Ovary (tissue), 9 donors: Measurements from ENCODE around the gene PPARA. TPM values are rescaled to one million over a fixed set of nuclear protein-coding genes. Genes with fewer than 3 reads are reported as not detected.
"Not testable (repeated sequence)": the region's sequence is repeated elsewhere in the genome, so short reads cannot be mapped to it uniquely, and the experiment has no call there.

ENCODE experiments used
- DNase-seq, 5 donors: peaks; one replicate each; pipeline ENCODE4 v3.0.0-alpha.2; 2019 to 2020
- H3K27ac ChIP-seq, 2 donors: fragments of 200-600 bp; one replicate each; pipeline versions ENCODE4 v1.5.1 to v1.8.0; 2019 to 2022
- H3K27me3 ChIP-seq: fragments of 200-600 bp; one replicate; pipeline ENCODE4 v1.8.0; 2022
- H3K36me3 ChIP-seq: fragments of 200-600 bp; sonication (generic); one replicate; pipeline ENCODE4 v1.5.1; 2019
- H3K4me1 ChIP-seq: one replicate; pipeline ENCODE4 v1.8.1; 2013; ENCODE audit warnings: mild to moderate bottlenecking, moderate library complexity; ENCODE audit not compliant: insufficient read depth
- H3K4me3 ChIP-seq: fragments of 200-600 bp; sonication (generic); one replicate; pipeline ENCODE4 v1.5.1; 2017
- H3K9me3 ChIP-seq, 2 donors: fragments of 200-600 bp in 1 of 2; sonication (generic) in 1 of 2; one replicate each; pipeline versions ENCODE4 v1.5.1 to v1.8.1; 2013 to 2019; ENCODE audit warnings: mild to moderate bottlenecking in 1 of 2, moderate library complexity in 1 of 2
- EP300 ChIP-seq: sonication (generic); formaldehyde crosslinking; IDR thresholded peaks from one replicate; pipeline ENCODE4 v1.6.1; 2017; ENCODE audit warnings: antibody characterized with exemption
- POLR2A ChIP-seq: fragments of 450-650 bp; IDR thresholded peaks from one replicate; pipeline ENCODE4 v1.6.1; 2017; ENCODE audit warnings: antibody characterized with exemption, mild to moderate bottlenecking, moderate library complexity
- WGBS, 3 donors: extraction: QIAGEN DNeasy Blood & Tissue Kit in 1 of 3; methylation state at CpG; one replicate each; pipeline versions ENCODE4 v1.1.5 to v1.1.7; 2013 to 2017; 5-methylcytosine and 5-hydroxymethylcytosine counted together
- intact Hi-C, 4 donors: fragments of 100-400 bp; cut with DNase I; formaldehyde crosslinking; loops; one replicate each; pipeline versions ENCODE4 v1.11.0 to v1.15.1; 2022 to 2023
- polyA plus RNA-seq, 2 donors: library from polyadenylated mRNA; stranded (reverse); fragments of 200-250 nt in 1 of 2; fragments of 350-450 nt in 1 of 2; fragmentation: Illumina TruSeq in 1 of 2; extraction: RNeasy Lipid Tissue Mini Kit (QIAGEN cat#74804) in 1 of 2; gene quantifications; one replicate each; pipeline ENCODE4 v1.2.3, GENCODE V29; 2013 to 2014
- total RNA-seq, 7 donors: library from RNA; depleted of rRNA in 2 of 7; stranded (reverse); fragments of >200 nt in 2 of 7; fragmentation: NEBNext Ultra II Directional in 3 of 7; extraction: Animal tissue kit (Norgen Biotek cat#: 25700) in 3 of 7; gene quantifications; one replicate each; pipeline versions ENCODE4 v1.1.0 to v1.2.4, GENCODE V29; 2016 to 2023
- TF ChIP-seq, protein P1 (sequence below), 3 donors: fragments of 450-650 bp in 2 of 3; fragments of 200-600 bp in 1 of 3; IDR thresholded peaks; one replicate each; pipeline versions ENCODE4 v1.5.1 to v1.8.0; 2016 to 2022; ENCODE audit warnings: antibody characterized with exemption in 3 of 3, mild to moderate bottlenecking in 1 of 3
- donor health status: DM: no; HTN: no; CAD: no; lungs with moderate emphysema.
- donor health status: DM: no; HTN: no; CAD: no.
- donor health status: Bipolar disorder and iron deficiency.
- donor health status: DM: yes; HTN: yes; CAD: no.
- donor health status: DM: no; HTN: no; CAD: no.
- donor health status: DM: yes; HTN: yes; CAD: no.

Gene PPARA
- total and polyA plus RNA-seq, 9 donors, result 9.7 to 41.0 (median 29.9) TPM

DNA sequence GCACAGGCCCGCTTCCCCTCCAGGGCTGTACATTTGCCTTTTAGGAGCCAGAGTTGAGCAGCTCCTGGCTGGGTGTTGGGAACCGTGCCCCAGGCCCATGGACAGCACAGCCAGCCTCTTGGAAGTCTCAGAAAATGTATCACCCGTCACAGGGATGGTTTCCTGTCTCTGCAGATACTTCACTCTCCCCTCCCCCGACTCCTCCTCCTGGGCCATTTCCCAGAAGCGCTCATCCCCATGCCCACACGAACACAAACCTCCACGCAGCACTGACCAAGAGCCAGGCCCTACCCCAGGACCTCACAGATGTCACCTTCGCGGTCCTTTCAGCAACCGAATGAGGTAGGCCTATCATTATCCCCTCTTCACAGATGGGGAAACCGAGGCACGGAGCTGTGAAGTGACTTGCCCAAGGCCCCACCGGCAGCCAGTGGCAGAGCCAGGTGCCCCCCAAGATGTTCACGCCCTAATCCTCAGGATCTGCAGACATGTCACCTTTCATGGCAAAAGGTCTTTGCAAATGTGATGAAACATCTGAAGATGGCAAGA is 13.0 kb upstream of the PPARA start:
- Histone ChIP-seq H3K27ac (no peak overlapping the region), H3K4me1 (peaks cover 16% of the 10 kb centered on the region), H3K27me3 (no peaks in the 10 kb centered on the region), H3K36me3 (no peaks in the 10 kb centered on the region), H3K4me3 (no peak overlapping the region), H3K9me3 (no peaks in the 10 kb centered on the region)
- intact Hi-C loops, result no loop called here
- peak in 3 of 5 donors; percentile 18 to 43 (median 36) for DNase-seq
- no peak for TF ChIP-seq EP300
- no peak for TF ChIP-seq POLR2A
- TF ChIP-seq, protein P1, sequence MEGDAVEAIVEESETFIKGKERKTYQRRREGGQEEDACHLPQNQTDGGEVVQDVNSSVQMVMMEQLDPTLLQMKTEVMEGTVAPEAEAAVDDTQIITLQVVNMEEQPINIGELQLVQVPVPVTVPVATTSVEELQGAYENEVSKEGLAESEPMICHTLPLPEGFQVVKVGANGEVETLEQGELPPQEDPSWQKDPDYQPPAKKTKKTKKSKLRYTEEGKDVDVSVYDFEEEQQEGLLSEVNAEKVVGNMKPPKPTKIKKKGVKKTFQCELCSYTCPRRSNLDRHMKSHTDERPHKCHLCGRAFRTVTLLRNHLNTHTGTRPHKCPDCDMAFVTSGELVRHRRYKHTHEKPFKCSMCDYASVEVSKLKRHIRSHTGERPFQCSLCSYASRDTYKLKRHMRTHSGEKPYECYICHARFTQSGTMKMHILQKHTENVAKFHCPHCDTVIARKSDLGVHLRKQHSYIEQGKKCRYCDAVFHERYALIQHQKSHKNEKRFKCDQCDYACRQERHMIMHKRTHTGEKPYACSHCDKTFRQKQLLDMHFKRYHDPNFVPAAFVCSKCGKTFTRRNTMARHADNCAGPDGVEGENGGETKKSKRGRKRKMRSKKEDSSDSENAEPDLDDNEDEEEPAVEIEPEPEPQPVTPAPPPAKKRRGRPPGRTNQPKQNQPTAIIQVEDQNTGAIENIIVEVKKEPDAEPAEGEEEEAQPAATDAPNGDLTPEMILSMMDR (IDR thresholded peaks at IDR 0.05), result no peak
- WGBS, 3 donors, result 76 to 88% (median 85%) methylated on average over 14 of the region's 14 CpGs

DNA sequence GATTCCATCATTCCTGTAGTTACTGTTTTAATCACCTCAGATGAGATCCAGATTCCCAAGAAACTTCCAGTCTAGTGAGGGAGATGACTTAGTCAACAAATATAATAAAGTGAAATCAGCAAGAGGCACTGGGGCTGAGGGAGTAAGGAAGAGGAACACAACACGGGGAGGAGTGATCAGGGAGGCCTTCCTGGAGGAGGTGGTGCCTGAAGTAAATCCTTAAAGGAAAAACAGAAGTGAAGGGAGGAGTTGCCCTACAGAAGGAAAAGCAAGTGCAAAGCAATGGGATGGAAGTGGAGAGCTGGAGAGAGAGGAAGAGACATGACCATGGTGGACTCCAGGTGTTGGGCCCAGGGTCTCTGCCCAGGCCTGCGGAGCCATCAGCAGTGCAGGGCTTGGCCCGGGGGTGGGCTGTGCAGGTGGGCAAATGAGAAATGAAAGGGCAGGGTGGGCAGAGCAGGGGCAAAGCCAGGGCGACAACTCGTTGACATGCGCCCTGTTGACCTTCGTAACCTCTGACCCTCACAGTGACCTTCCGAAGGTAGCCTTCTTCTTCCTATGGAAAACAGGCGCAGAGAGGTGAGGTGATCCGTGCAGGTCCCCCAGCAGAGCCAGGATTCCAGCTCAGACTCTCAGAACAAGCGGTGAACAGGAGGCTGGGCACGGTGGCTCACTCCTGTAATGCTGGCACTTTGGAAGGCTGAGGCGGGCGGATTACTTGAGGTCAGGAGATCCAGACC is 12.1 kb upstream of the PPARA start:
- intact Hi-C loops, result no loop called here

DNA sequence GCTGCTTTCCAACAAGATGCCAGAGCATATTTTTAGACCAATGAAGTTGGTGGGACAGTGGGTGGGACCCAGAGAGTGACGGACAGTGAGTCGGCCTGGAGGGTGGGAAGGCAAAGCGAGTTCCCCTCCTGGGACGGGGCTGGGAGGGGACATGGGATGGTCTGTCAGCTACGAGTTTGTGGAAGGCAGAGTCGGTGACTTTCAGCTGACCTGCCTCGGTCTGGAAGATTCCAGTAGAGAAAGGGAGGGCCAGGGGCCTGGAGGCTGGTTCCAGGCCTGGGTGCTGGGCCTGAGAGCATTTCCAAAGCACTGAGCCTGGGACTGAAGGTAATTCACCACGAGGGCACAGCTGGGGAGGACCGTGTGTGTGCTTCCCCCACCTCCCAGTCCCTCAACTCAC is 10.9 kb upstream of the PPARA start:
- DNase-seq, result peak; percentile 28 to 55 (median 45)
- intact Hi-C loops, H3K36me3 ChIP-seq, H3K4me3 ChIP-seq, H3K27me3 ChIP-seq, H3K9me3 ChIP-seq: not testable (repeated sequence)
- 32 to 46% (median 34%) methylated on average over 9 of the region's 9 CpGs for WGBS, 3 donors
- H3K27ac ChIP-seq, result peak overlapping the region; percentile 68 to 87
- H3K4me1 ChIP-seq, result peaks cover 16% of the 10 kb centered on the region

More for the DNA sequence above, 12.1 kb upstream of the PPARA start:
- Histone ChIP-seq H3K4me1 (peaks cover 16% of the 10 kb centered on the region), H3K4me3 (no peak overlapping the region), H3K9me3 (no peaks in the 10 kb centered on the region), H3K27me3 (no peaks in the 10 kb centered on the region), H3K27ac (peak overlapping the region in 1 of 2 donors; percentile 87), H3K36me3 (no peaks in the 10 kb centered on the region)
- TF ChIP-seq, protein P1 (IDR thresholded peaks at IDR 0.05), result no peak
- no peak for TF ChIP-seq EP300
- no peak for TF ChIP-seq POLR2A
- WGBS, 3 donors, result 82 to 87% (median 85%) methylated on average over 14 of the region's 14 CpGs
- peak in 3 of 5 donors; percentile 15 to 42 (median 41) for DNase-seq

DNA sequence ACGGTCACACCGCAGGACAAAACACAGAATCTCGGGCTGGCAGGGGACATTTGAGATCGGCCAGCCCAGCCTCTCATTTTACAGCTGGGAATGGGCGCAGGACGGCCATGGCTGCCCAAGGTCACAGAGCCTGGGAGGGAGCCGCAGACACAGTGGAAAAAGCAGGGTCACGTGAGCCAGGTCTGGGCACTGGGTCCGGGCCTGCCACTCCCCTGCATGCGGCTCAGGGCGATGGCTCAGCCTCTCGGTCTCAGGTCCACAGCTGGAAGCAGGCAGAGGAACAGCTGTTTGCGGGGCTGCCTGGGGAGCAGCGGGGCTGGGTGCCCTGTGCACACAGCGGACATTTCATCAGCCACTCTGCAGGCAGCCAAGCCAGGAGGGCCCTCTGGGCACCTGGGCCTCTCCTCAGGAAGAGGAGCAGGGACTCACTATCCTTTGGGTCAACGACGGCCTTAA is 10.4 kb upstream of the PPARA start:
- H3K27ac ChIP-seq, result peak overlapping the region; percentile 68 to 87
- intact Hi-C loops, result no loop called here
- H3K36me3 ChIP-seq, result no peaks in the 10 kb centered on the region
- H3K9me3 ChIP-seq, result no peaks in the 10 kb centered on the region
- peak; percentile 73 to 82 (median 81) for DNase-seq
- TF ChIP-seq EP300, result no peak
- no peak for TF ChIP-seq POLR2A
- TF ChIP-seq, protein P1 (IDR thresholded peaks at IDR 0.05), result no peak
- no peak overlapping the region for H3K4me3 ChIP-seq
- H3K27me3 ChIP-seq, result no peaks in the 10 kb centered on the region
- H3K4me1 ChIP-seq, result peaks cover 16% of the 10 kb centered on the region
- 14 to 50% (median 21%) methylated on average over 17 of the region's 17 CpGs for WGBS, 3 donors
